Endodermal cell (in vitro differentiated cells): ENCODE measurements around the gene CDKN1A. TPM values are rescaled to one million over a fixed set of nuclear protein-coding genes. Genes with fewer than 3 reads are reported as not detected.

Experiments
- DNase-seq: peaks from one replicate; pipeline ENCODE4 v3.0.0-alpha.2; 2017
- H3K27ac ChIP-seq: 2 replicates; pipeline ENCODE4 v1.5.1; 2013; ENCODE audit warnings: mild to moderate bottlenecking, low read depth, low read length, moderate library complexity
- H3K27me3 ChIP-seq: 2 replicates; pipeline ENCODE4 v1.6.1; 2013; ENCODE audit warnings: mild to moderate bottlenecking, low read length, moderate library complexity; ENCODE audit not compliant: insufficient read depth, control insufficient read depth, poor library complexity, severe bottlenecking
- H3K36me3 ChIP-seq: 2 replicates; pipeline ENCODE4 v1.7.0; 2013; ENCODE audit warnings: mild to moderate bottlenecking, low read length, moderate library complexity; ENCODE audit not compliant: control insufficient read depth, insufficient read depth
- H3K4me1 ChIP-seq: one replicate; pipeline ENCODE4 v1.7.0; 2013; ENCODE audit warnings: low read length; ENCODE audit not compliant: control insufficient read depth, insufficient read depth
- H3K4me3 ChIP-seq: 2 replicates; pipeline ENCODE4 v1.5.1; 2013; ENCODE audit warnings: mild to moderate bottlenecking, low read length, moderate library complexity
- H3K9ac ChIP-seq: 2 replicates; pipeline ENCODE4 v1.6.1; 2013; ENCODE audit warnings: mild to moderate bottlenecking, low read length, moderate library complexity; ENCODE audit not compliant: poor library complexity, severe bottlenecking; ENCODE audit errors: extremely low read depth
- H3K9me3 ChIP-seq: 2 replicates; pipeline ENCODE4 v1.6.1; 2013; ENCODE audit warnings: mild to moderate bottlenecking, low read length, moderate library complexity; ENCODE audit not compliant: control insufficient read depth
- H3K27ac Mint-ChIP-seq: 2 replicates; pipeline ENCODE4 v1.8.0; 2020; ENCODE audit warnings: mixed read lengths
- H3K27me3 Mint-ChIP-seq: 2 replicates; pipeline ENCODE4 v1.8.0; 2021; ENCODE audit warnings: mild to moderate bottlenecking, mixed read lengths; ENCODE audit not compliant: insufficient read depth
- H3K36me3 Mint-ChIP-seq: 2 replicates; pipeline ENCODE4 v1.8.0; 2020; ENCODE audit warnings: low read depth, mixed read lengths
- H3K4me1 Mint-ChIP-seq: 2 replicates; pipeline ENCODE4 v1.8.0; 2020; ENCODE audit warnings: mixed read lengths
- H3K4me3 Mint-ChIP-seq: 2 replicates; pipeline ENCODE4 v1.8.0; 2020; ENCODE audit warnings: mild to moderate bottlenecking, moderate library complexity, mixed read lengths
- H3K9me3 Mint-ChIP-seq: 2 replicates; pipeline ENCODE4 v1.8.0; 2020; ENCODE audit warnings: mild to moderate bottlenecking, mixed read lengths
- CTCF ChIP-seq: fragments of 200-600 bp; sonication (generic); conservative IDR thresholded peaks from 2 replicates; pipeline ENCODE4 v1.5.0; 2021; ENCODE audit warnings: antibody characterized with exemption, mild to moderate bottlenecking
- WGBS, 2 experiments: methylation state at CpG; one replicate each; pipeline versions ENCODE4 v1.1.5 to v1.1.7; 2013; ENCODE audit warnings: missing lambda C conversion rate in 2 of 2, mixed read lengths in 1 of 2; ENCODE audit not compliant: insufficient coverage in 1 of 2, insufficient read length in 1 of 2; 5-methylcytosine and 5-hydroxymethylcytosine counted together
- total RNA-seq, 2 donors: library from RNA; stranded (reverse); fragmentation: NEBNext Ultra II Directional in 1 of 2; extraction: Animal tissue kit (Norgen Biotek cat#: 25700) in 1 of 2; gene quantifications; 2 replicates in 1 of 2; 3 replicates in 1 of 2; pipeline ENCODE4 v1.2.1, GENCODE V29; 2021

CDKN1A gene
- total RNA-seq, 2 donors from 2014 or later = 1.9 to 3.7 TPM

DNA sequence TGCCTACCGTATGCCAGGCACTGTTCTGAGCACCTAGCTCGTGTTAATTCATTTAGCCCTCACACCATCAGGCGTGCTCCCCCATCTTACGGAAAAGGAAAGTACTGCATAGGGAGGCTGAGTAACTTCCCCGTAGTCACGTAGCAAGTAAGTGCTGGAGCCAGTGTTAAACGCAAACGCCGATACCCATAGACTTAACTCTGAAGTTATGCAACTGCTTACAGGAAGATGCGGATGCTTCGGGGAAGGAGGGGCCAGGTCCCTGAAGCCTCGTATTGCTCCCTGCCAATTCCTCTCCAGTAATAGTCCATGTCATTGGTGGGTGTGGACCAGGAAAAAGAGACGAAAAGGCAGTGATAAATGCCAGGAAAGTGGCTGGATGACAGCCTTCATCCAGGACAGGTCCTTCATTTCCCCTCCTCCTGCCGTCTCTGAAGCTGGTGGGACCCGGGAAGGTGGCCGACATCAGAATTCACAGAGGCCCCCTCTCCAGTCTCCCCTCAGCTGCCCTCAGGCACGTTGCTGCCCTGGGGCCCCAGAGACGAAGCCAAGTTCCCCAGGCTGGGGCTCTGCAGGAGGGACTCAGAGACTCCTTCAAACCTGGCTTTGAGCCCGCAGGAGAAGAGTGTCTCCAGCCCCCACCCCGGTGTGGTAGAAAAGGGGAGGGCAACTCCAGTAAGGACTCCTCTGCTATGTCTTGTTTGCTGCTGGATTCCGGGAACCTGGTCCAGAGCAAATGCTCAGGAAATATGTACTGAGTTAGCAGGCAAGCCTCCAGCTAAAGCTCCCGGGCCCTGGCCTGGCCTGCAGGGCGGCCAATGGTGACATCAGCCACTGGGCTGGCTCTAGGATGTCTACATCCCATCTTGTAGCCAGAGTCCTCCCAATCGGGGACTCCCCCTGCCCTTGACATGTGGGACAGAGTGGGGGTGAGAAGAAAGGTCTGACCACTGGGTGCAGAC is 56.9 kb downstream of the CDKN1A start:
- Mint-ChIP-seq H3K4me1 (no peaks in the 10 kb centered on the region), H3K4me3 (no peak overlapping the region), H3K9me3 (no peaks in the 10 kb centered on the region), H3K27ac (no peak overlapping the region), H3K27me3 (no peaks in the 10 kb centered on the region), H3K36me3 (no peaks in the 10 kb centered on the region)
- H3K9ac ChIP-seq = no peak overlapping the region
- no peaks in the 10 kb centered on the region for H3K9me3 ChIP-seq
- H3K36me3 ChIP-seq = no peaks in the 10 kb centered on the region
- 83 to 84% methylated on average over 23 to 24 of the region's 24 CpGs for WGBS, 2 experiments
- H3K27me3 ChIP-seq = no peaks in the 10 kb centered on the region
- H3K4me1 ChIP-seq = no peaks in the 10 kb centered on the region
- no peak overlapping the region for H3K4me3 ChIP-seq
- no peak for DNase-seq
- no peak for TF ChIP-seq CTCF
- no peak overlapping the region for H3K27ac ChIP-seq

Other genes starting within 250 kb of the CDKN1A start
- gene PXT1, start 235.9 kb upstream of the CDKN1A start, total RNA-seq = under 1 TPM in 1 of 2 donors, not detected in 1; 0.15 TPM
- 10 to 100 TPM; 20.5 to 29.0 TPM for gene KCTD20, start 235.7 kb upstream of the CDKN1A start, total RNA-seq
- 10 to 100 TPM; 35.2 to 38.3 TPM for gene STK38, start 131.2 kb upstream of the CDKN1A start, total RNA-seq
- gene SRSF3, start 84.4 kb upstream of the CDKN1A start, total RNA-seq = 100 to 1,000 TPM; 493 to 536 TPM
- not detected for gene RAB44, start 19.1 kb downstream of the CDKN1A start, total RNA-seq
- gene CPNE5, start 160.7 kb downstream of the CDKN1A start, total RNA-seq = under 1 TPM; 0.26 to 0.42 TPM
- gene PPIL1, start 196.1 kb downstream of the CDKN1A start, total RNA-seq = 10 to 100 TPM; 36.7 to 53.3 TPM
- 10 to 100 TPM; 13.9 to 16.8 TPM for gene C6orf89, start 207.2 kb downstream of the CDKN1A start, total RNA-seq